Bronchial epithelial cell (primary cell): ENCODE results near the gene SRMS. TPM values are rescaled to one million over a fixed set of nuclear protein-coding genes. Genes with fewer than 3 reads are reported as not detected.

Experiments
- DNase-seq: peaks from one replicate; pipeline ENCODE4 v3.0.0-alpha.2; 2010; ENCODE audit warnings: low read depth
- FAIRE-seq: peaks from 2 replicates; lab custom pipeline; 2011; peaks lifted over from hg19 to GRCh38; lab: Jason Lieb, UNC
- H3K27me3 ChIP-seq: 2 replicates; pipeline ENCODE4 v1.5.1; 2011; ENCODE audit warnings: low read length; ENCODE audit not compliant: control insufficient read depth, insufficient read depth
- H3K36me3 ChIP-seq: 2 replicates; pipeline ENCODE4 v1.5.1; 2011; ENCODE audit warnings: low read length; ENCODE audit not compliant: control insufficient read depth, insufficient read depth
- H3K4me3 ChIP-seq: 2 replicates; pipeline ENCODE4 v1.5.1; 2011; ENCODE audit warnings: mild to moderate bottlenecking, low read depth, low read length, control low read depth
- total RNA-seq: library from RNA; depleted of rRNA; stranded (reverse); fragments of >200 nt; gene quantifications from 2 replicates; pipeline ENCODE4 v1.2.1, GENCODE V29; 2014
- TF ChIP-seq, protein P1 (sequence below): IDR thresholded peaks from 2 replicates; pipeline ENCODE4 v1.5.1; 2011; ENCODE audit warnings: mild to moderate bottlenecking, moderate library complexity, low read length, control low read depth, inconsistent platforms; ENCODE audit not compliant: insufficient read depth, severe bottlenecking

The SRMS gene
- total RNA-seq, 1 donor from 2014 or later, result 0.79 TPM

DNA sequence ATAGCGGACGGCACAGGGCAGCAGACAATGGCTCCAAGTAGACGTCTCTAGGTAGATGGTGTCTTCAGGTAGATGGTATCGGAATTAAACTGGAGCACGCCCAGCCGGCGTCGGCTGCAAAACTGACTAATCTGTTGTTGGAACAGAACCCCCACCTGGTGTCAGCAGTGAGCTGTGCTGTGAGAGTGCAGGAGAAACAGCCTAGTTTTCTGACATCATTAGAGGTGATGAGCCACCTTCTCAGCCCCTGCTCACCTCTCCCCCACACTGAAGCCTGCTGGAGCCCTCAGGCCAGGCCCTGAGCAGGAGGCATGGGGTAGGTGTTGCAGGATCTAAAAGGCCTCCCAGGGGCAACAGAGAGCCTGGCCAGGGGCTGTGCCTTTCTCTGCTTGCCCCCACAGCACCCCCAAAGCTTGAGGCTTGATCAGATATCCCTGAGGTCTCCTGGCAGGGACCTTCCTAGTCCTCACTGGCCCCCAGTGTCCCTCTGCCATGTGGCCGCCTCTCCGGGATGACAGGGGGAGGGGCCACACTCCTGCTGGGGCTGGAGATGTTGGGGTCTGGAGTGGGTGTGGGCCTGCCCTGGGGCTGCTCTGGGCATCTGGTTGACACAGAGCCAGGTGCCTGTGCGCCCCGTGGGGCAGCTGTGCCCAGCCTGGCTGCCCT lies 33.4 kb upstream of the SRMS start:
- Histone ChIP-seq H3K4me3 (no peak overlapping the region), H3K36me3 (no peaks in the 10 kb centered on the region), H3K27me3 (no peaks in the 10 kb centered on the region)
- DNase-seq (peak; percentile 75), FAIRE-seq (no peak)
- TF ChIP-seq, protein P1, sequence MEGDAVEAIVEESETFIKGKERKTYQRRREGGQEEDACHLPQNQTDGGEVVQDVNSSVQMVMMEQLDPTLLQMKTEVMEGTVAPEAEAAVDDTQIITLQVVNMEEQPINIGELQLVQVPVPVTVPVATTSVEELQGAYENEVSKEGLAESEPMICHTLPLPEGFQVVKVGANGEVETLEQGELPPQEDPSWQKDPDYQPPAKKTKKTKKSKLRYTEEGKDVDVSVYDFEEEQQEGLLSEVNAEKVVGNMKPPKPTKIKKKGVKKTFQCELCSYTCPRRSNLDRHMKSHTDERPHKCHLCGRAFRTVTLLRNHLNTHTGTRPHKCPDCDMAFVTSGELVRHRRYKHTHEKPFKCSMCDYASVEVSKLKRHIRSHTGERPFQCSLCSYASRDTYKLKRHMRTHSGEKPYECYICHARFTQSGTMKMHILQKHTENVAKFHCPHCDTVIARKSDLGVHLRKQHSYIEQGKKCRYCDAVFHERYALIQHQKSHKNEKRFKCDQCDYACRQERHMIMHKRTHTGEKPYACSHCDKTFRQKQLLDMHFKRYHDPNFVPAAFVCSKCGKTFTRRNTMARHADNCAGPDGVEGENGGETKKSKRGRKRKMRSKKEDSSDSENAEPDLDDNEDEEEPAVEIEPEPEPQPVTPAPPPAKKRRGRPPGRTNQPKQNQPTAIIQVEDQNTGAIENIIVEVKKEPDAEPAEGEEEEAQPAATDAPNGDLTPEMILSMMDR, result peak; percentile 76

DNA sequence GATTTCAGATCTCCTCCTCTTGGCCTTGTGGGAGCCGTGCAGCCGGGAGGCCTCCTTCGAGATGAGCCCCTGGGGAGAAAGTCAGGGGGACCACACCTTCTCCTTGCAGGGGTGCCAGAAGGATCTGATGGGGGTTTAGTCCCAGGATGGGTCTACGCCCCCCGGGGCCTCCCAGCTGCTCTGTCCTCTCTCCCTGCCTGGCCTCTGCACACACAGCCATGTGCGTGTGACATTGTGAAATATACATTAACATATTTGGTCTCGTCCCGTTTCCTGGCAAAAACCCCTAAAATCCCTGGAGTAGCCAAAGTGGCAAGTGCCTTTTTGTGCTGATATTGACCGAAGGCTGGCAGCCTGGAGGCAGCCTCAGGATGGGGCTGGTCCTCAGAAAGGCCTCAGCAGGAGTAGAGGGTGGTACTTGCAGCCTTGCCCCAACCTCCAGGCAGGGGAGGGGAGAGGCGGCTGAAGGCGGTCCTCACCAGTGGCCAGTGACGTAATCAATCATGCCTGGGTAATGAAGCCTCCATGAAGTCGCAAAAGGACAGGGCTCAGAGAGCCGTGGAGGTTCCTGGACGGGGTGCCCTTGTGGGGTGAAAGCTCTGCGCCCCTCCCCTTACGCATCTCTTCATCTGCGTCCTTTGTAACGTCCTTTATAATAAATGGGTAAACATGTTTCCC lies 31.6 kb upstream of the SRMS start:
- no peaks in the 10 kb centered on the region for H3K27me3 ChIP-seq
- no peaks in the 10 kb centered on the region for H3K36me3 ChIP-seq
- FAIRE-seq (no peak), DNase-seq (no peak)
- TF ChIP-seq, protein P1, result no peak
- no peak overlapping the region for H3K4me3 ChIP-seq

DNA sequence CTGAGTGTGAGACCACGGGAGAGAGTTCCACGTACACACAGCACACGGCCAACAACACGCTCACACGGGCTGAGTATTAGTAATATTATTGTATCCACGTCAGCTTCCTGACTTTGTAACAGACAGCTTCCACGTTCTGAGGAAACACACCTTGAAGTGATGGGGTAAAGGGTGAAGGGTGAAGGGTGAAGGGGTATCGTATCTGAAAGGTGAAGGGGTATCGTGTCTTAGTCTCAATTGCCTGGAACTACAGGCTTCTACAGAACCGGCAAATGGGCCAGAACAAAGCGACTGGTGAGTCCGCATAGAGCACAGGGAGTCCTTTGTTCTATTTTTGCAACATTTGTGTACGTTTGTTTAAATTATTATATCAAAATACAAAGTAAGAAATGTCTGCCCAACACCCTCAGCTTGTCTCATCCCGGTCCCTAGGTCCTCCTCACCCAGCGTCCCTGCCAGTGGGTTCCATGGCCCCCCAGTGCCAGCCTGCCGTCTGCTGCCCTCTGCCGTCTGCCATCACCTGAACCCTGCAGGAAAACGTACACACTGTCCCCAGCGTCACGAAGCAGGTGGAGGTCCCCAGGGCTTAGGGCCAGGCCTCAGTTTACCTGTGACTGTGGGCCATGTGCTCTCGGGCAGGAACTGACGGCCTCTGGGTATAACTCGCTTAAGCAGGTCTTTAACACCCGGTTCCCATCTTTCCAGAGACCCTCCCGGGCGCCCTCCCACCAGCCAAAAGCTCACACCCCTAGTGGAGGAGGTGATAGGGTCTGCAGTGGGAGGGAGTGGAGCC lies 30.9 kb upstream of the SRMS start:
- no peaks in the 10 kb centered on the region for H3K36me3 ChIP-seq
- DNase-seq (no peak), FAIRE-seq (no peak)
- no peaks in the 10 kb centered on the region for H3K27me3 ChIP-seq
- TF ChIP-seq, protein P1, result no peak
- H3K4me3 ChIP-seq, result no peak overlapping the region

DNA sequence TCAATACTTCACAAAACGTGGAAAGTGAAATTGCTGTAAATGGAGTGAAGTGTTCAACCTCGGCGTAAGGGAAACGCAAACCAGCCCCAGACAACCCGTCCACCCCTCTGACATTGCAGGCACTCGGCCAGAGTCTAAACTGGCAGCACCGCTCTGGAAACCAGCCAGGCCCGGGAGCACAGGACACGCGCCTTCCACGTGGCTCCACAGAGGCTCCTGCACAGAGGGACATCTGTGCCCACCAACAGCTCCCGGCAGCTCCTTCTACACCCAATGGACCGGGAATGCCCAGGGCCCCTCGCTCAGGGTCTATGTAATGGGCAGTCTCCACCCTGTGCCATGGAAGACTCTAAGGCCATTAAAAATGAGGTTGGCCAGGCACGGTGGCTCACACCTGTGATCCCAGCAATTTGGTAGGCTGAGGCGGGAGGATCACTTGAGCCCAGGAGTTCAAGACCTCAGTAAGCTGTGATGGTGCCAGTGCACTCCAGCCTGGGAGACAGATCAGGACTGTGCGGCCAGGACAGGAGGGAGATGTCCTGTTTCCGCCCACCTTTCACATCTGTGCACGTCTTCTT lies 29.9 kb upstream of the SRMS start:
- Histone ChIP-seq H3K36me3 (no peaks in the 10 kb centered on the region), H3K27me3 (no peaks in the 10 kb centered on the region), H3K4me3 (no peak overlapping the region)
- DNase-seq, result no peak
- FAIRE-seq, result no peak
- TF ChIP-seq, protein P1, result no peak

DNA sequence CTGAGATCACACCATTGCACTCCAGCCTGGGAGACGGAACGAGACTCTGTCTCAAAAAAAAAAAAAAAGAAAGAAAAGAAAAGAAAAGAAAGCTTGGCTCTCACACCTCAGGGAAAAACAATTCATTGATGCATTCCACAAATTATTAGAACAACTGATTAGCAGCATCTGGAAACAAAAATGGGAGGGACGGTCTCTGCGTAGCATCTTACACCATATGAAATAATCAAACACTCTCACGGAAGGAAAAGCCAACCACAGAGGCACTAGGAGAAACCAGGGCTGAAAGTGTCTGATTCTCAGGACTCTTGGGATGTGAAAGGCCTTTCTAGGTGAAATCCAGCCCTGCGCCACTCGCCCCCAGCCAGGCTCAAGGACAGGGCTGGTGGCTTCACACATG lies 28.8 kb upstream of the SRMS start:
- FAIRE-seq, result no peak
- Histone ChIP-seq H3K27me3 (no peaks in the 10 kb centered on the region), H3K4me3 (no peak overlapping the region), H3K36me3 (peaks cover 3% of the 10 kb centered on the region)
- TF ChIP-seq, protein P1, result no peak
- DNase-seq, result no peak
